Activated T-helper 17 cell treated with anti-CD3 and anti-CD28 coated beads, Interleukin-2, amount 50 U/mL, for 72 hours (primary cell): ENCODE results near the gene CRYBG1. TPM values are rescaled to one million over a fixed set of nuclear protein-coding genes. Genes with fewer than 3 reads are reported as not detected.
A peak's percentile ranks its signal among the peaks of the same experiment; 100 is the strongest.
"Not testable (repeated sequence)": the region's sequence is repeated elsewhere in the genome, so short reads cannot be mapped to it uniquely, and the experiment has no call there.

Source experiments
- ATAC-seq: fragments of 150-1000 bp; cut with Tn5 transposase; replicated peaks from 2 replicates; pipeline ENCODE4 v1.10.0; 2021; ENCODE audit warnings: mild to moderate bottlenecking, moderate library complexity
- H3K27ac Mint-ChIP-seq: one replicate; pipeline ENCODE4 v1.8.0; 2022; ENCODE audit warnings: mixed read lengths
- H3K27me3 Mint-ChIP-seq: one replicate; pipeline ENCODE4 v1.8.0; 2022; ENCODE audit warnings: mixed read lengths
- H3K36me3 Mint-ChIP-seq: one replicate; pipeline ENCODE4 v1.8.0; 2022; ENCODE audit warnings: low read depth, mild to moderate bottlenecking, mixed read lengths
- H3K4me1 Mint-ChIP-seq: one replicate; pipeline ENCODE4 v1.8.0; 2022; ENCODE audit warnings: mixed read lengths
- H3K4me3 Mint-ChIP-seq: one replicate; pipeline ENCODE4 v1.8.0; 2022; ENCODE audit warnings: mild to moderate bottlenecking, mixed read lengths
- H3K9me3 Mint-ChIP-seq: one replicate; pipeline ENCODE4 v1.8.0; 2022; ENCODE audit warnings: mixed read lengths
- total RNA-seq, 2 donors: library from RNA; stranded (reverse); gene quantifications; one replicate each; pipeline ENCODE4 v1.2.3, GENCODE V29; 2022

The CRYBG1 gene
- total RNA-seq, 2 donors from 2014 or later = 30.6 to 36.4 TPM

DNA sequence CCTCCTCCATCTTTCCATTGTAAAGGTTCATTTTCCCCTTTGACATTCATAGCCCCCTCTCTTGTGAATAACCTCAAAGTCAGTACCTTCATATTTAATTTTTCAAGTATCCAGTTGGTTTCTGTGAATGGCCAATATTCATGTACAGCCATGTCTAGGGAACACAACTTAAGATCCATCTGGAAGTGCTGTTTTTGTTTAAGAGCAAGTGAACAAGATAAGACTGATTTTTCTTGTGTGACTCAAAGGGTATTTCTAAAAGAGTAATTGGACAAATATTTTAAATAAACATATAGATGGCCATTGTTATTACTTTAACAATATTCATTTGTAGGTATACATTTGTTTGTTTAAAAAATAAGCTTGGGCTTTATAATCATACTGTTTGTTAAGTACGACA is 175.8 kb downstream of the CRYBG1 start:
- no peak for ATAC-seq
- Mint-ChIP-seq H3K36me3 (peaks cover 96% of the 10 kb centered on the region), H3K4me1 (peaks cover 63% of the 10 kb centered on the region), H3K9me3 (no peaks in the 10 kb centered on the region), H3K4me3 (peak overlapping the region; percentile 67), H3K27me3 (no peaks in the 10 kb centered on the region), H3K27ac (peak overlapping the region; percentile 66)

GRCh38 chr6:106536851-106537250 is 176.3 kb downstream of the CRYBG1 start:
- peaks cover 96% of the 10 kb centered on the region for H3K36me3 Mint-ChIP-seq
- H3K27me3 Mint-ChIP-seq = no peaks in the 10 kb centered on the region
- peak overlapping the region; percentile 67 for H3K4me3 Mint-ChIP-seq
- H3K4me1 Mint-ChIP-seq = peaks cover 63% of the 10 kb centered on the region
- peak; percentile 55 for ATAC-seq
- H3K9me3 Mint-ChIP-seq = no peaks in the 10 kb centered on the region
- H3K27ac Mint-ChIP-seq = peak overlapping the region; percentile 66

GRCh38 chr6:106537662-106538061 is 177.1 kb downstream of the CRYBG1 start:
- Mint-ChIP-seq H3K4me1 (peaks cover 57% of the 10 kb centered on the region), H3K9me3 (no peaks in the 10 kb centered on the region), H3K36me3 (peaks cover 93% of the 10 kb centered on the region), H3K4me3 (peak overlapping the region; percentile 67), H3K27ac (peak overlapping the region; percentile 66), H3K27me3 (no peaks in the 10 kb centered on the region)
- ATAC-seq = no peak

- peaks cover 52% of the 10 kb centered on the region for H3K4me1 Mint-ChIP-seq
- no peak for ATAC-seq
- H3K36me3 Mint-ChIP-seq = peaks cover 90% of the 10 kb centered on the region
Observed at GRCh38 chr6:106538145-106538544, 177.6 kb downstream of the CRYBG1 start.

GRCh38 chr6:106539936-106540335 is 179.4 kb downstream of the CRYBG1 start:
- no peaks in the 10 kb centered on the region for H3K27me3 Mint-ChIP-seq
- no peak for ATAC-seq
- H3K36me3 Mint-ChIP-seq = peaks cover 91% of the 10 kb centered on the region
- H3K4me3 Mint-ChIP-seq = no peak overlapping the region
- peaks cover 42% of the 10 kb centered on the region for H3K4me1 Mint-ChIP-seq
- H3K9me3 Mint-ChIP-seq = no peaks in the 10 kb centered on the region
- no peak overlapping the region for H3K27ac Mint-ChIP-seq

More at GRCh38 chr6:106538145-106538544, 177.6 kb downstream of the CRYBG1 start:
- H3K4me3 Mint-ChIP-seq = peak overlapping the region; percentile 67
- H3K27ac Mint-ChIP-seq = peak overlapping the region; percentile 66
- H3K9me3 Mint-ChIP-seq = no peaks in the 10 kb centered on the region
- H3K27me3 Mint-ChIP-seq = no peaks in the 10 kb centered on the region

- no peaks in the 10 kb centered on the region for H3K9me3 Mint-ChIP-seq
- no peaks in the 10 kb centered on the region for H3K27me3 Mint-ChIP-seq
- H3K4me1 Mint-ChIP-seq = peaks cover 37% of the 10 kb centered on the region
- H3K36me3 Mint-ChIP-seq = peaks cover 91% of the 10 kb centered on the region
- H3K4me3 Mint-ChIP-seq = no peak overlapping the region
- no peak for ATAC-seq
- H3K27ac Mint-ChIP-seq = no peak overlapping the region
Observed at GRCh38 chr6:106540432-106540831, 179.9 kb downstream of the CRYBG1 start.

- Mint-ChIP-seq H3K27me3 (no peaks in the 10 kb centered on the region), H3K27ac (no peak overlapping the region), H3K9me3 (no peaks in the 10 kb centered on the region), H3K36me3 (peaks cover 94% of the 10 kb centered on the region), H3K4me3 (no peak overlapping the region), H3K4me1 (peaks cover 37% of the 10 kb centered on the region)
- no peak for ATAC-seq
Observed at GRCh38 chr6:106540907-106541306, 180.4 kb downstream of the CRYBG1 start.

DNA sequence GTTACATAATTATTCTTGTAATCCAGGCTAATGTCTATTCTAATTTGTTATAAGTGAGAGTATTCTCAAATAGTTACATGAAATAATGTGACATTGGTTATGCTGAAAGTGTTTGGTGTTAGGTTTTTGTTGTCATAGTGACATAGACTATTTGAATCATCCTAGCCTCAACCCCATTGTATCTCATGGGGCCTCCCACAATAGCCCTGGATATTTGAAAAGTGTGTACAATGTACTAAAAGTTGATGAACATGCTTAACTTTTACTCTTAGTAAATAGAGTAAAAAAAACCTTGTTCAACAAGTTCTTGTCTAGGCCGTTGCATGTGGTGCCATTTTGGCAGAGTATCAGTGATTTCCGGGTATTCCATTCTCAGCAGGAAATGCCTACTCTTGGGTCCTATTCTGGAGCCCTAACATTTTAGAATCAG is 185.8 kb downstream of the CRYBG1 start:
- H3K9me3 Mint-ChIP-seq = no peaks in the 10 kb centered on the region
- no peaks in the 10 kb centered on the region for H3K27me3 Mint-ChIP-seq
- H3K27ac Mint-ChIP-seq = peak overlapping the region; percentile 90
- peaks cover 31% of the 10 kb centered on the region for H3K4me1 Mint-ChIP-seq
- peak overlapping the region; percentile 56 for H3K4me3 Mint-ChIP-seq
- H3K36me3 Mint-ChIP-seq = peaks cover 93% of the 10 kb centered on the region
- ATAC-seq = peak; percentile 86

- Mint-ChIP-seq H3K36me3 (peaks cover 93% of the 10 kb centered on the region), H3K27ac (peak overlapping the region; percentile 90), H3K9me3 (no peaks in the 10 kb centered on the region), H3K27me3 (no peaks in the 10 kb centered on the region), H3K4me3 (peak overlapping the region; percentile 56), H3K4me1 (peaks cover 31% of the 10 kb centered on the region)
- peak; percentile 94 for ATAC-seq
Observed at GRCh38 chr6:106546691-106547414, 186.3 kb downstream of the CRYBG1 start.

GRCh38 chr6:106547601-106548453 is 187.3 kb downstream of the CRYBG1 start:
- Mint-ChIP-seq H3K27ac (peak overlapping the region; percentile 90), H3K27me3 (no peaks in the 10 kb centered on the region), H3K9me3 (no peaks in the 10 kb centered on the region), H3K4me3 (peak overlapping the region; percentile 56), H3K4me1 (peaks cover 32% of the 10 kb centered on the region), H3K36me3 (peaks cover 96% of the 10 kb centered on the region)
- peak; percentile 12 for ATAC-seq

DNA sequence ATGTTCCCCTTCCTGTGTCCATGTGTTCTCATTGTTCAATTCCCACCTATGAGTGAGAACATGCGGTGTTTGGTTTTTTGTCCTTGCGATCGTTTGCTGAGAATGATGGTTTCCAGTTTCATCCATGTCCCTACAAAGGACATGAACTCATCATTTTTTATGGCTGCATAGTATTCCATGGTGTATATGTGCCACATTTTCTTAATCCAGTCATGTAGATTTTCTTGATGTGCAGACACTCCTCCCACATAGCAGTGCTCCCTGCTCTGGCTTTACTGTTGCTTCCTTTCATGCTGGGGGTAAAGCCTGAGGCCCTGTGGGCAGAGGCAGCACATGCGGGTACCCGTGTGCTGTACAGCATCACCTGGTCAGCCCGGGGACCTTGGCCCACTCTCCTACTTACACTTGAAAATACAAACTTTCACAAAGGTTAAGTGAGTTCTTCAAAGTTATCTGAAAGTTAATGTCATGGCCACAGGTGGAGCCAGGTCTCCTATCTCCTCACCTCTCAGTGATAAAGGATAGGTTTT is 188.5 kb downstream of the CRYBG1 start:
- Mint-ChIP-seq H3K27ac (peak overlapping the region; percentile 80), H3K4me1 (peaks cover 44% of the 10 kb centered on the region), H3K36me3 (peaks cover 98% of the 10 kb centered on the region)
- not testable (repeated sequence) for ATAC-seq, H3K9me3 Mint-ChIP-seq, H3K4me3 Mint-ChIP-seq, H3K27me3 Mint-ChIP-seq

DNA sequence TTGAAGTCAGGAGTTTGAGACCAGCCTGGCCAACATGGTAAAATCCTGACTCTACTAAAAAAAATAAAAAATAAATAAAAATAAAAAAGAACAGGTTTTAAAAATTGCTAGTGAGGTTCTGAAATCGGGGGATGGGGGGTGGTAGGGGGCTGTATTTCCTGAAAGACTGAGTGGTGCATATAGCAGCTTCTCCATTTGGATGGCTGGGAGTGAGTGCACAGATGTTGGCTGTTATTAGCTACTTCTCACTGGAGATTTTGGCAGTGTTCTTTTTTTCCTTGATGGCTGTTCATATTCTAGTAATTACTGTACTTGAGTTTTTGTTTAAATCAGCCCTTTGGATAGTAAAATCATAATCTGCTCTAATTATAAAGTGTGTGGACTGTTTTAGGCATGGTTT is 189.0 kb downstream of the CRYBG1 start:
- Mint-ChIP-seq H3K27ac (peak overlapping the region; percentile 80), H3K9me3 (no peaks in the 10 kb centered on the region), H3K4me1 (peaks cover 39% of the 10 kb centered on the region), H3K4me3 (peak overlapping the region; percentile 28), H3K36me3 (peaks cover 98% of the 10 kb centered on the region), H3K27me3 (no peaks in the 10 kb centered on the region)
- no peak for ATAC-seq

DNA sequence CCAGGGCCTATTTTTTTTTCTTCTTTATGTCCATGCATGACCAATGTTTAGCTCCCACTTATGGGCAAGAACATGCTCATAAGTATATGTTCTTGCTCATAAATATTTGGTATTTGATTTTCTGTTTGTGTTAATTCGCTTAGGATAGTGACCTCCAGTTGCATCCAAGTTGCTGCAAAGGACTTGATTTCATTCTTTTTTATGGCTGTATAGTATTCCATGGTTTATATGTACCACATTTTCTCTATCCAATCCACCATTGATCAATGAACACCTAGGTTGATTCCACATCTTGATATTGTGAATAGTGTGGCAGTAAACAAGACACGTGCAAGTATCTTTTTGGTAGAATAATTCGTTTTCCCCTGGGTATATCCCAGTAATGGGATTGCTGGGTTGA is 190.6 kb downstream of the CRYBG1 start:
- Mint-ChIP-seq H3K4me1 (peaks cover 39% of the 10 kb centered on the region), H3K27ac (no peak overlapping the region), H3K36me3 (peaks cover 98% of the 10 kb centered on the region), H3K27me3 (no peaks in the 10 kb centered on the region), H3K9me3 (no peaks in the 10 kb centered on the region), H3K4me3 (no peak overlapping the region)
- no peak for ATAC-seq

GRCh38 chr6:106553440-106553839 is 192.9 kb downstream of the CRYBG1 start:
- peak; percentile 99 for ATAC-seq
- H3K27me3 Mint-ChIP-seq = no peaks in the 10 kb centered on the region
- peaks cover 98% of the 10 kb centered on the region for H3K36me3 Mint-ChIP-seq
- peaks cover 24% of the 10 kb centered on the region for H3K4me1 Mint-ChIP-seq
- peak overlapping the region; percentile 70 for H3K4me3 Mint-ChIP-seq
- no peaks in the 10 kb centered on the region for H3K9me3 Mint-ChIP-seq
- peak overlapping the region; percentile 96 for H3K27ac Mint-ChIP-seq
